Right lobe of liver (tissue), 4 donors: ENCODE results near the gene KRT7.

Experiments
- CTCF ChIP-seq, 4 donors: fragments of 200-600 bp in 3 of 4; fragments of 450-650 bp in 1 of 4; IDR thresholded peaks; one replicate each; pipeline versions ENCODE4 v1.5.1 to v1.8.0; 2016 to 2022; ENCODE audit warnings: antibody characterized with exemption in 4 of 4, mild to moderate bottlenecking in 2 of 4
- POLR2A ChIP-seq: fragments of 450-650 bp; IDR thresholded peaks from one replicate; pipeline ENCODE4 v1.6.1; 2017; ENCODE audit warnings: antibody characterized with exemption, mild to moderate bottlenecking
- donor health status: DM: no; HTN: no; CAD: no.
- donor health status: DM: no; HTN: no; CAD: no.
- donor health status: DM: no; HTN: yes; CAD: no.

- TF ChIP-seq POLR2A (no peak), CTCF (IDR thresholded peaks at IDR 0.05) (no peak)
These were observed 11.8 kb upstream of the KRT7 start for GRCh38 chr12:52221070-52221781.
